Measurements from ENCODE around the gene SLC25A36. TPM values are rescaled to one million over a fixed set of nuclear protein-coding genes. Genes with fewer than 3 reads are reported as not detected.

The SLC25A36 gene
- total RNA-seq: 56.7 and 65.2 TPM in 2 replicates

GRCh38 chr3:140941434-140942220, at the start of gene SLC25A36:
Gene SLC25A36 (plus strand): TSS chr3:140941836. CDS start chr3:140942055, 219 bp downstream.
- peak; percentile 98 for DNase-seq (ENCODE audit: low read depth)
- peak within 1 kb of the TSS; percentile 88 for H3K4me3 ChIP-seq (ENCODE audit: low read depth, low read length)
- TF ChIP-seq CTCF (IDR thresholded peaks at IDR 0.05; ENCODE audit: insufficient read depth, low read depth, low read length): no peak

- no peak overlapping the region for H3K4me3 ChIP-seq (ENCODE audit: low read depth, low read length)
- no peak for DNase-seq (ENCODE audit: low read depth)
- TF ChIP-seq CTCF (IDR thresholded peaks at IDR 0.05; ENCODE audit: insufficient read depth, low read depth, low read length): no peak
These were observed 44.6 kb upstream of the SLC25A36 start for GRCh38 chr3:140896997-140897396.

GRCh38 chr3:140898340-140899180, 43.1 kb upstream of the SLC25A36 start:
- peak; percentile 80 for DNase-seq (ENCODE audit: low read depth)
- no peak overlapping the region for H3K4me3 ChIP-seq (ENCODE audit: low read depth, low read length)
- peak; percentile 69 for TF ChIP-seq CTCF (IDR thresholded peaks at IDR 0.05; ENCODE audit: insufficient read depth, low read depth, low read length)

- TF ChIP-seq CTCF (IDR thresholded peaks at IDR 0.05; ENCODE audit: insufficient read depth, low read depth, low read length): no peak
- no peak for DNase-seq (ENCODE audit: low read depth)
- no peak overlapping the region for H3K4me3 ChIP-seq (ENCODE audit: low read depth, low read length)
These were observed 42.3 kb upstream of the SLC25A36 start for GRCh38 chr3:140899363-140899762.

- no peak for DNase-seq (ENCODE audit: low read depth)
- no peak overlapping the region for H3K4me3 ChIP-seq (ENCODE audit: low read depth, low read length)
- no peak for TF ChIP-seq CTCF (IDR thresholded peaks at IDR 0.05; ENCODE audit: insufficient read depth, low read depth, low read length)
These were observed 38.8 kb upstream of the SLC25A36 start for GRCh38 chr3:140902791-140903190.

GRCh38 chr3:140903196-140903595, 38.4 kb upstream of the SLC25A36 start:
- DNase-seq (ENCODE audit: low read depth): no peak
- no peak overlapping the region for H3K4me3 ChIP-seq (ENCODE audit: low read depth, low read length)
- no peak for TF ChIP-seq CTCF (IDR thresholded peaks at IDR 0.05; ENCODE audit: insufficient read depth, low read depth, low read length)
